GM12873 (cell line): ENCODE data around the gene LRRTM1.

ENCODE experiments used
- TF ChIP-seq, protein P1 (sequence below): IDR thresholded peaks from 2 replicates; pipeline ENCODE4 v1.5.1; 2012; ENCODE audit warnings: low read depth, mild to moderate bottlenecking, moderate library complexity, low read length, control low read depth; ENCODE audit not compliant: insufficient read depth; ENCODE audit errors: missing control alignments

Gene LRRTM1

DNA sequence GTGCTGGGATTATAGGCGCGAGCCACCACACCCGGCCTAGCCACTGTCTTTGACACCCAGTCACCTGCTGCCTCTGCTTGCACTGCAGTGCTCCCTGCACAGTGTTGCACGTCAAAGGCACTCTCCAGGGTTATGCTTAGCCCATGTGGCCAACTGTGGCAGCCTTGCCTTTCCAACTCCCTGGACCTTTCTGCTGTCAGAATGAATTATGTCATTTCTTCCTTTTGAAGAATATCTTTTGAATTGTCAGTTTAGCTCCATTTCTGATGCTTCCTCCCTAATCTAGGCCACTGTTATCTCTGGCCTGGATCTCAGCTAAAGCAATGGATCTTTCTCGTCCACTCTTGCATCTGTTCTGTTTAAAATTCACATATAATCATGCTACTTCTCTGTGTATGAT lies 29.3 kb upstream of the LRRTM1 start:
- TF ChIP-seq, protein P1, sequence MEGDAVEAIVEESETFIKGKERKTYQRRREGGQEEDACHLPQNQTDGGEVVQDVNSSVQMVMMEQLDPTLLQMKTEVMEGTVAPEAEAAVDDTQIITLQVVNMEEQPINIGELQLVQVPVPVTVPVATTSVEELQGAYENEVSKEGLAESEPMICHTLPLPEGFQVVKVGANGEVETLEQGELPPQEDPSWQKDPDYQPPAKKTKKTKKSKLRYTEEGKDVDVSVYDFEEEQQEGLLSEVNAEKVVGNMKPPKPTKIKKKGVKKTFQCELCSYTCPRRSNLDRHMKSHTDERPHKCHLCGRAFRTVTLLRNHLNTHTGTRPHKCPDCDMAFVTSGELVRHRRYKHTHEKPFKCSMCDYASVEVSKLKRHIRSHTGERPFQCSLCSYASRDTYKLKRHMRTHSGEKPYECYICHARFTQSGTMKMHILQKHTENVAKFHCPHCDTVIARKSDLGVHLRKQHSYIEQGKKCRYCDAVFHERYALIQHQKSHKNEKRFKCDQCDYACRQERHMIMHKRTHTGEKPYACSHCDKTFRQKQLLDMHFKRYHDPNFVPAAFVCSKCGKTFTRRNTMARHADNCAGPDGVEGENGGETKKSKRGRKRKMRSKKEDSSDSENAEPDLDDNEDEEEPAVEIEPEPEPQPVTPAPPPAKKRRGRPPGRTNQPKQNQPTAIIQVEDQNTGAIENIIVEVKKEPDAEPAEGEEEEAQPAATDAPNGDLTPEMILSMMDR: no peak

DNA sequence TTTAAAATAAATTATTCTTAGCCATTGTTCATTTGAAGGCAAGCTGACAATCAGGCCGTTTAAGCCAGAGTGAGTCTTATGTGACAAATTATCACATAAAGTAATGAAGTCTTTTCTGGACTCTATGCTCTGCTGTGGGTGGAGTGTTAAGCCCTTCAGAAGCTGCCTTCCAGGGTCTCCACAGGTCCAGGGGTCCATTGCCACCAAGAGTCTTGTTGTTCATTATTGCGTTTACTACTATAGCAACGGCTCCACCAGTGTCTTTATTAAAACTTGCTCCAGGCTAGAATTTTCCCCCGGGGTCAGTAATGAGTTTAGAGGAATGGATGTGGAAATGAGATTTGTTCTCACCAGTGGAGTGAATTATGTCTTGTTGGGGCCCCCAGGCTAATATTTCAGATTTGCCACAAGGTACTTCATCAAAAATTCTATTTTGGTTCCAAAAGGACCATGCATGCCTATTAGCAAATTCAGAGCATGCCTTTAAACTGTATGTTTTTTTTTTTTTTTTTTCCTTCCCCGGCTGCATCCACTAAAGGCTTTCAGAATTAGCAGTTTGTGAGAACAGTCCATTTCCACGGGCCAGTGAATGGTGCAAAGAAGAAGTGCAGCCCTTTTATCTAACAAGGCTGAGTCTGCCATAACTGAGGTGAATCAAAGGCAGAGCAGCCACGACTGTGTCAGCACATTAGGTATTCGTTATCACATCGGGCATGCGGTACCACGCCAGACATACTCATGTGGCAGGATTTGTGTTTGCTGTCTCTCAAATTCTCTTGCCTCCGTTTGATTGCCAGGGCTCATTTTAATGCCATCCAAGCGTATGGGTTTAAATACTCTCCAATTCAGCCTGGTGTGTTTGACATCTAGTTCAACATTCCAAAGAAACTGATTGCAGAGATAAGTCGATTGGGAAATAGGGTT lies 26.2 kb upstream of the LRRTM1 start:
- TF ChIP-seq, protein P1: no peak

DNA sequence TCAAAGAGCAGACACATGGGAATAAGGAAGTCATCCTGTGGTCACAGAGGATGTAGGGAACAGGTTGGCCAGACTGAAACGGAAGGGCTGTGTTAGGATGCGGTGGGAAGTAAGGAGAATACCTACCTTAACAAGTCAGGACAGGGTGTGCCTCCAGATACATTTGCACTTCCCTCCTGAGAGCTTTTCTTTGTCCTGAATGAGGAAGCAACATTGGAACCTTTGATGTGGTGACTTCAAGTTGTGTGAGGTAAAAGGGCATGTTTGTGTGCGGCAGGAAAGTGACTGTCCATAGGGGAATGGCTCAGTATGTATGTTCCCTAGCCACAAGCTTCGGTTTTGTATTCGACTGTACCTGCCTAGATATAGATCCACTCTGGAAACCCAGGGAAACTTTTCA lies 24.9 kb upstream of the LRRTM1 start:
- TF ChIP-seq, protein P1: no peak

DNA sequence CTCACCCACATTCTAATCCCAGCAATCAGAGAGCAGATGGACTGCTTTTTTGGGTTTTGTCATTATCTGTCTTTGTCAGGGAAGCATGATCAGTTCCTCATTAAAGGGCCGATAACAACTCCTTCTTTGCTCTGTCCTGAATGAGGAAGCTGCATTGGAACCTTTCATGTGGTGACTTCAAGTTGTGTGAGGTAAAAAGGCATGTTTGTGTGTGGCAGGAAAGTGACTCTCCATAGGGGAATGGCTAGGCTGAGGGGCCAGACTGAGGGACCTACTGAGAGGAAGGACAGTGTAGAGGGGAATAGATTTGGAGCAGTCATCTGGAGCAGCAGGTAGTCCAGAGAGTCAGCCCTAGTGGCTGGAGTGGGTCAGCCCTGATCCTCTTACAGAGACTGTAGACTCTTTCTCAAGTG lies 23.6 kb upstream of the LRRTM1 start:
- TF ChIP-seq, protein P1: no peak

DNA sequence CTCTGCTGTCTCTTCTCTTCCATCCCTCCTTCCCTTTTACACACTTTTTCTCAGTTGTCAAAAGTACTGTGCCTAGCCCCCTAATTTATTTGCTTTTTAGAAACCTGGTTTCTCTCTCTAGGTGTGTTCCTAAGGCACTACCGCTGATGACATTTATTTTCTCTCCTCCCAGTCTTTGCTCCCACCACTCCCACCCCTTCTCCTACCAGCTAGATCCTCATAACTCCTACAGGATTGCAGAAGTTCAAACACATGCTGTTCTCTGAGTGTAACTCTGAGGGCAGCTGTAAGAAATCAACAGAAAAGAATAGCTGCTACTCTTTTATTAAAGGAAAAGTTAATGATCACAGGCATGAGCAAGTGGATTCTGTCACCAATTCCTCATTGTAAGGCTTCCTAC lies 22.3 kb upstream of the LRRTM1 start:
- TF ChIP-seq, protein P1: no peak

DNA sequence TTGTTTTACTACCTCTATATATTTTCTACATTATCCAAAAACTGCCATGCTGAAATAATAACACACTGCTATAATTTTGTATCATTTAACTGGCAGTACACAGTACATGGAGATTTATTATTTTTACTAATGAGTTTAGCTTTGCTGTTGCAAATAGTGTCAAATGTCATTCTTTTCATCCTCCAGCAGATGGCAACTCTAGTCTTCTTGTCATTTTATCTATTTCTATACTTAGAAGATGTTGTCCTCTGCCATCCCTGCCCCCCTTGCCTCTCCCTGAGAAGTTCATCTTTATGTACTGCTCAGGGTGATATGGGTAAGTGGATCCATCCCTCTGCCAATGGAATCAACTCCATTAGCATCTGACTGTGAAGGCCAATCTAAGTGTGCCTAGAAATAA lies 21.7 kb upstream of the LRRTM1 start:
- TF ChIP-seq, protein P1: peak; percentile 39

DNA sequence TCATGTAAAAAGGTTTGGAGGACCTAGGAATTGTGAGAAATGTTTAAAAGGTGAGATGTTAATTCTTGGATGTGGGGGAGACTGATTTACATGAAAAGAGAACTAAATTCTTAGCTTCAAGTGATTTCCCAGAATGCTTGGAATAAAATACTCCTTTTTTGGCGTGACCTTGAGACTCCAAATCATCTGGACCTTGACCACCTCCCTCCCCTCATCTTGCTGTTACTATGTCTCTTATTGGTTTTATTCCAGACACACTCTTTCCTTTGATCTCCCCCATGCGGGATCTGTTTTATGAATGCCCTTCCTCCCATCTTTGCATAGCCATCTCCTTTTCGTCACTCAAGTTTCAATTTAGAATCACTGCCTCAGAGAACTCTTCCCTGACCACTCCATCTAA lies 20.0 kb upstream of the LRRTM1 start:
- TF ChIP-seq, protein P1: no peak
